ENCODE results near the gene ALDH7A1.

ALDH7A1 gene

GRCh38 chr5:126544087-126544740, 50.8 kb downstream of the ALDH7A1 start:
- H3K9ac ChIP-seq (ENCODE audit: low read depth, low read length) = no peak overlapping the region
- H3K4me2 ChIP-seq (ENCODE audit: insufficient read depth, low read length) = no peak overlapping the region
- no peaks in the 10 kb centered on the region for H3K9me3 ChIP-seq (ENCODE audit: insufficient read depth, low read length, severe bottlenecking)
- H3K36me3 ChIP-seq (ENCODE audit: insufficient read depth, low read length) = no peaks in the 10 kb centered on the region
- no peaks in the 10 kb centered on the region for H3K27me3 ChIP-seq (ENCODE audit: insufficient read depth, low read length, poor library complexity)
- peak; percentile 74 for ATAC-seq (ENCODE audit: insufficient read depth, low read depth)
- peak; percentile 32 for DNase-seq
- no peak overlapping the region for H3K27ac ChIP-seq (ENCODE audit: low read length)
- no peak overlapping the region for H3K4me3 ChIP-seq (ENCODE audit: low read depth in 1 of 2, low read length in 2 of 2)
- no peaks in the 10 kb centered on the region for H3K79me2 ChIP-seq (ENCODE audit: insufficient read depth, low read length)
- H2AFZ ChIP-seq (ENCODE audit: low read depth, low read length) = no peak overlapping the region
- no peaks in the 10 kb centered on the region for H3K4me1 ChIP-seq (ENCODE audit: insufficient read depth, low read length)
- TF ChIP-seq EZH2 (IDR thresholded peaks at IDR 0.05; ENCODE audit: borderline replicate concordance, low read depth, low read length, severe bottlenecking) (no peak), CTCF (IDR thresholded peaks at IDR 0.05; ENCODE audit: borderline replicate concordance, extremely low read depth, low read length, poor library complexity, severe bottlenecking) (peak; percentile 73)
- H4K20me1 ChIP-seq (ENCODE audit: insufficient read depth, low read length) = no peaks in the 10 kb centered on the region

GRCh38 chr5:126543660-126544059, 51.4 kb downstream of the ALDH7A1 start:
- Histone ChIP-seq H3K4me2 (ENCODE audit: insufficient read depth, low read length) (no peak overlapping the region), H4K20me1 (ENCODE audit: insufficient read depth, low read length) (no peaks in the 10 kb centered on the region), H3K4me1 (ENCODE audit: insufficient read depth, low read length) (no peaks in the 10 kb centered on the region), H2AFZ (ENCODE audit: low read depth, low read length) (no peak overlapping the region), H3K27ac (ENCODE audit: low read length) (no peak overlapping the region), H3K79me2 (ENCODE audit: insufficient read depth, low read length) (no peaks in the 10 kb centered on the region), H3K9me3 (ENCODE audit: insufficient read depth, low read length, severe bottlenecking) (no peaks in the 10 kb centered on the region), H3K4me3 (ENCODE audit: low read depth in 1 of 2, low read length in 2 of 2) (no peak overlapping the region), H3K27me3 (ENCODE audit: insufficient read depth, low read length, poor library complexity) (no peaks in the 10 kb centered on the region), H3K36me3 (ENCODE audit: insufficient read depth, low read length) (no peaks in the 10 kb centered on the region), H3K9ac (ENCODE audit: low read depth, low read length) (no peak overlapping the region)
- ATAC-seq (ENCODE audit: insufficient read depth, low read depth) (no peak), DNase-seq (no peak)
- TF ChIP-seq EZH2 (IDR thresholded peaks at IDR 0.05; ENCODE audit: borderline replicate concordance, low read depth, low read length, severe bottlenecking) (no peak), CTCF (IDR thresholded peaks at IDR 0.05; ENCODE audit: borderline replicate concordance, extremely low read depth, low read length, poor library complexity, severe bottlenecking) (no peak)

- Histone ChIP-seq H4K20me1 (ENCODE audit: insufficient read depth, low read length) (no peaks in the 10 kb centered on the region), H3K9me3 (ENCODE audit: insufficient read depth, low read length, severe bottlenecking) (no peaks in the 10 kb centered on the region), H3K79me2 (ENCODE audit: insufficient read depth, low read length) (no peaks in the 10 kb centered on the region), H3K9ac (ENCODE audit: low read depth, low read length) (no peak overlapping the region), H3K4me2 (ENCODE audit: insufficient read depth, low read length) (no peak overlapping the region), H3K36me3 (ENCODE audit: insufficient read depth, low read length) (no peaks in the 10 kb centered on the region), H3K27ac (ENCODE audit: low read length) (no peak overlapping the region), H3K4me1 (ENCODE audit: insufficient read depth, low read length) (no peaks in the 10 kb centered on the region), H2AFZ (ENCODE audit: low read depth, low read length) (no peak overlapping the region), H3K27me3 (ENCODE audit: insufficient read depth, low read length, poor library complexity) (no peaks in the 10 kb centered on the region), H3K4me3 (ENCODE audit: low read depth in 1 of 2, low read length in 2 of 2) (no peak overlapping the region)
- TF ChIP-seq CTCF (IDR thresholded peaks at IDR 0.05; ENCODE audit: borderline replicate concordance, extremely low read depth, low read length, poor library complexity, severe bottlenecking) = no peak
- no peak for TF ChIP-seq EZH2 (IDR thresholded peaks at IDR 0.05; ENCODE audit: borderline replicate concordance, low read depth, low read length, severe bottlenecking)
- no peak for DNase-seq
- no peak for ATAC-seq (ENCODE audit: insufficient read depth, low read depth)
Observed at GRCh38 chr5:126543009-126543408, 52.0 kb downstream of the ALDH7A1 start.

Measured in DND-41 (cell line).